OCI-LY7 (cell line): ENCODE measurements around the gene SLC25A30. TPM values are rescaled to one million over a fixed set of nuclear protein-coding genes. Genes with fewer than 3 reads are reported as not detected.

ENCODE experiments used
- BruUV-seq: library from RNA; stranded (reverse); fragments of 400-500 nt; replicated peaks from 2 replicates; lab custom pipeline; 2021; lab: Mats Ljungman, UMichigan
- CTCF ChIA-PET: fragments of 300-600 bp; sonication (Branson Sonifier 250); formaldehyde crosslinking; loops from one replicate; lab custom pipeline; 2022; ENCODE audit warnings: antibody characterized with exemption; ENCODE audit not compliant: unreplicated experiment; lab: Charles Lee
- POLR2A ChIA-PET: fragments of 300-600 bp; sonication (Branson Sonifier 250); formaldehyde crosslinking; loops from one replicate; lab custom pipeline; 2022; ENCODE audit warnings: antibody characterized with exemption; lab: Charles Lee
- DNase-seq: peaks from one replicate; pipeline ENCODE4 v3.0.0-alpha.2; 2015; ENCODE audit warnings: low spot score
- H2AFZ ChIP-seq: fragments of 200-600 bp; sonication (generic), shearing (Covaris generic); 2 replicates; pipeline ENCODE4 v1.6.1; 2014; ENCODE audit warnings: mild to moderate bottlenecking, antibody characterized with exemption, low read length, moderate library complexity
- H3K27ac ChIP-seq: fragments of 200-600 bp; sonication (generic); 2 replicates; pipeline ENCODE4 v1.5.1; 2014; ENCODE audit warnings: mixed run types, low read depth, mild to moderate bottlenecking, moderate library complexity, low read length, inconsistent platforms; ENCODE audit not compliant: poor library complexity, severe bottlenecking
- H3K36me3 ChIP-seq: fragments of 200-600 bp; sonication (generic); 2 replicates; pipeline ENCODE4 v1.6.1; 2014; ENCODE audit warnings: mild to moderate bottlenecking, antibody characterized with exemption, low read length, moderate library complexity, mixed read lengths; ENCODE audit not compliant: insufficient read depth
- H3K4me1 ChIP-seq: fragments of 200-600 bp; sonication (generic); 2 replicates; pipeline ENCODE4 v1.5.1; 2014; ENCODE audit warnings: mild to moderate bottlenecking, low read length; ENCODE audit not compliant: insufficient read depth, poor library complexity, severe bottlenecking
- H3K4me2 ChIP-seq: fragments of 200-600 bp; sonication (generic); 2 replicates; pipeline ENCODE4 v1.6.1; 2014; ENCODE audit warnings: mild to moderate bottlenecking, low read length
- H3K4me3 ChIP-seq: fragments of 200-600 bp; sonication (generic); 2 replicates; pipeline ENCODE4 v1.5.1; 2014; ENCODE audit warnings: mild to moderate bottlenecking, low read depth, low read length; ENCODE audit not compliant: poor library complexity, severe bottlenecking
- H3K79me2 ChIP-seq: fragments of 200-600 bp; sonication (generic); 2 replicates; pipeline ENCODE4 v1.6.1; 2016; ENCODE audit warnings: low read depth, mild to moderate bottlenecking, low read length, moderate library complexity, mixed read lengths; ENCODE audit not compliant: insufficient read depth
- H3K9me2 ChIP-seq: fragments of 200-600 bp; sonication (generic); 2 replicates; pipeline ENCODE4 v1.6.1; 2016; ENCODE audit warnings: mild to moderate bottlenecking, low read length, mixed read lengths; ENCODE audit not compliant: insufficient read depth
- H3K9me3 ChIP-seq: fragments of 200-600 bp; sonication (generic); 2 replicates; pipeline ENCODE4 v1.6.1; 2014; ENCODE audit warnings: mild to moderate bottlenecking, mixed run types, low read length, mixed read lengths
- H4K20me1 ChIP-seq: fragments of 200-600 bp; sonication (generic); 2 replicates; pipeline ENCODE4 v1.6.1; 2014; ENCODE audit warnings: mild to moderate bottlenecking, antibody characterized with exemption, low read length, moderate library complexity, mixed read lengths; ENCODE audit not compliant: insufficient read depth
- EZH2phosphoT487 ChIP-seq: fragments of 200-600 bp; sonication (generic); IDR thresholded peaks from 2 replicates; pipeline ENCODE4 v1.6.1; 2018; ENCODE audit warnings: low read depth, borderline replicate concordance, mild to moderate bottlenecking, mixed run types, antibody characterized with exemption, low read length, moderate library complexity, mixed read lengths
- intact Hi-C: fragments of 100-400 bp; cut with micrococcal nuclease; formaldehyde crosslinking; loops from one replicate; pipeline ENCODE4 v1.10.0; 2022; ENCODE audit not compliant: unreplicated experiment
- total RNA-seq, 2 experiments: library from RNA; depleted of rRNA in 1 of 2; stranded (reverse); fragments of >200 nt in 1 of 2; shearing (Covaris generic) in 1 of 2; gene quantifications; 2 replicates each; pipeline ENCODE4 v1.2.3, GENCODE V29; 2014 to 2022
- TF ChIP-seq, protein P1 (sequence below): fragments of 200-600 bp; sonication (generic); conservative IDR thresholded peaks from 2 replicates; pipeline ENCODE4 v1.5.1; 2014; ENCODE audit warnings: mild to moderate bottlenecking, antibody characterized with exemption, low read length, moderate library complexity, mixed read lengths

SLC25A30 gene
- total RNA-seq, 2 experiments from 2014 or later, result 0.78 to 1.5 TPM

DNA sequence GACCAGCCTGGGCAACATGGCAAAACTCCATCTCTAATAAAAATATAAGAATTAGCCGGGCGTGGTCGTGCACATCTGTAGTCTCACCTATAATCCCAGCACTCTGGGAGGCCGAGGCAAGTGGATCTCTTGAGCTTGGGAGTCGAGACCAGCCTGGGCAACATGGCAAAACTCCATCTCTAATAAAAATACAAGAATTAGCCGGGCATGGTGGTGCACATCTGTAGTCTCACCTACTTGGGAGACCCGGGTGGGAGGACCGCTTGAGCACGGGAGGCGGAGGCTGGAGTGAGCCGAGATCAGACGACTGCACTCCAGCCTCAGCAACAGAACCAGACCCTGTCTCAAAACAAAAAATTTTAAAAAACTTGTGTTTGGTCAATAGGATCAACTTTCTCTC lies 7.7 kb downstream of the SLC25A30 start:
- POLR2A ChIA-PET, result interaction anchor here (0.5 to 0.7 kb wide), 4 partner anchors 69 to 321 kb away, joined by 3 to 5 read pairs (median 3); partner anchors contain the start of gene TPT1
- H3K4me3 ChIP-seq, result no peak overlapping the region
- H3K36me3 ChIP-seq, result no peaks in the 10 kb centered on the region
- no peak overlapping the region for H3K4me2 ChIP-seq
- no peaks in the 10 kb centered on the region for H4K20me1 ChIP-seq
- CTCF ChIA-PET, result interaction anchor here (0.5 kb wide), 1 partner anchor 1356 kb away, joined by 7 read pairs; no protein-coding TSS in a partner anchor
- no peaks in the 10 kb centered on the region for H3K9me2 ChIP-seq
- H3K79me2 ChIP-seq, result no peaks in the 10 kb centered on the region
- H3K4me1 ChIP-seq, result no peaks in the 10 kb centered on the region
- intact Hi-C loops, result no loop called here
- H2AFZ ChIP-seq, result no peak overlapping the region
- DNase-seq, result no peak
- H3K27ac ChIP-seq, result no peak overlapping the region
- TF ChIP-seq EZH2phosphoT487, result no peak
- TF ChIP-seq, protein P1, sequence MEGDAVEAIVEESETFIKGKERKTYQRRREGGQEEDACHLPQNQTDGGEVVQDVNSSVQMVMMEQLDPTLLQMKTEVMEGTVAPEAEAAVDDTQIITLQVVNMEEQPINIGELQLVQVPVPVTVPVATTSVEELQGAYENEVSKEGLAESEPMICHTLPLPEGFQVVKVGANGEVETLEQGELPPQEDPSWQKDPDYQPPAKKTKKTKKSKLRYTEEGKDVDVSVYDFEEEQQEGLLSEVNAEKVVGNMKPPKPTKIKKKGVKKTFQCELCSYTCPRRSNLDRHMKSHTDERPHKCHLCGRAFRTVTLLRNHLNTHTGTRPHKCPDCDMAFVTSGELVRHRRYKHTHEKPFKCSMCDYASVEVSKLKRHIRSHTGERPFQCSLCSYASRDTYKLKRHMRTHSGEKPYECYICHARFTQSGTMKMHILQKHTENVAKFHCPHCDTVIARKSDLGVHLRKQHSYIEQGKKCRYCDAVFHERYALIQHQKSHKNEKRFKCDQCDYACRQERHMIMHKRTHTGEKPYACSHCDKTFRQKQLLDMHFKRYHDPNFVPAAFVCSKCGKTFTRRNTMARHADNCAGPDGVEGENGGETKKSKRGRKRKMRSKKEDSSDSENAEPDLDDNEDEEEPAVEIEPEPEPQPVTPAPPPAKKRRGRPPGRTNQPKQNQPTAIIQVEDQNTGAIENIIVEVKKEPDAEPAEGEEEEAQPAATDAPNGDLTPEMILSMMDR, result no peak
- no TSS peak for BruUV-seq
- H3K9me3 ChIP-seq, result no peaks in the 10 kb centered on the region

DNA sequence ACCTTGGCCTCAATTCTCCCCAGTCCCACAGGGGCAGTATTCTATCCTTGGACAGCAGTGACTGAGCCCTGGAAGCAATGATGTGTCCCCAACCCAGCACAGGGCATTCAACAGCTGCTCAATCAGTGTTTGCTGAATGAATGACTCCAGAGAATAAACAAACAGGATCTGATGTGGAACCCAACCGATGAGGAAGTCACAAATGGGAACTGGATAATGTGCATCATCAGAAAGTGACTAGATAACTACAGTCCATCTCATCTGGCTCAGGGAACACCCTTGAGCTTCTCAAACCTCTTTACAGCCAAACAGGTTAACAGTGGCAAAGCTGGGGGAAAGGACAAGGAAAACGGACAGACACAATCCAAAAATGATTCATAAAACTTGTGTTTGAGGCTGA lies 8.2 kb downstream of the SLC25A30 start:
- Histone ChIP-seq H3K27ac (no peak overlapping the region), H3K4me3 (no peak overlapping the region), H2AFZ (no peak overlapping the region), H3K79me2 (no peaks in the 10 kb centered on the region), H3K36me3 (no peaks in the 10 kb centered on the region), H3K9me2 (no peaks in the 10 kb centered on the region), H4K20me1 (no peaks in the 10 kb centered on the region), H3K4me2 (no peak overlapping the region), H3K4me1 (no peaks in the 10 kb centered on the region), H3K9me3 (no peaks in the 10 kb centered on the region)
- TF ChIP-seq, protein P1, result no peak
- TF ChIP-seq EZH2phosphoT487, result no peak
- ChIA-PET POLR2A (interaction anchor here (0.7 kb wide), 3 partner anchors 69 to 322 kb away, joined by 3 to 5 read pairs (median 3); partner anchors contain the start of gene TPT1), CTCF (interaction anchor here (0.5 kb wide), 1 partner anchor 1357 kb away, joined by 7 read pairs; no protein-coding TSS in a partner anchor)
- no TSS peak for BruUV-seq
- intact Hi-C loops, result no loop called here
- DNase-seq, result no peak

DNA sequence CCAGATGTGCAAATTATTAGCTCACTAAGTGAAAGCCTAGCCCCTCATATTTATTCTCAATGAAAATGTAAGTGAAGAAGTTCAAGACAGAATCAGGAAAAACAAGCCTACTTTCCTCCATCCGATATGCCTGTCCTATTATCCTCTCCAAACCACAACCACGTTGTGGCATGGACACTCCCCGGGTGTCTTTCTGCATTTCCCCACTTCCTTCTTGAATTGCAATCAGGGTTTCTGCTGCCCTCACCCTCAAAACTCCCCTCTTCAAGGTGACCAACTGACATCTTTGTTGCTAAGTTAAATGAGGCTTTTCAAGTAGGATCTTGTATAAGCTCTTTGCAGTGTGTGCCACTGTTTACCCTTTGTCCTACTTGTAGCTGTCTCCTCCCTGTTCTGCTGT lies 11.8 kb downstream of the SLC25A30 start:
- intact Hi-C loops, result no loop called here
- no peaks in the 10 kb centered on the region for H3K4me1 ChIP-seq
- H3K27ac ChIP-seq, result no peak overlapping the region
- no peaks in the 10 kb centered on the region for H4K20me1 ChIP-seq
- no TSS peak for BruUV-seq
- H3K4me2 ChIP-seq, result no peak overlapping the region
- no peaks in the 10 kb centered on the region for H3K79me2 ChIP-seq
- no peak overlapping the region for H3K4me3 ChIP-seq
- H2AFZ ChIP-seq, result no peak overlapping the region
- no peak for DNase-seq
- H3K9me3 ChIP-seq, result no peaks in the 10 kb centered on the region
- TF ChIP-seq, protein P1, result no peak
- no peak for TF ChIP-seq EZH2phosphoT487
- CTCF ChIA-PET, result no interaction called here
- no peaks in the 10 kb centered on the region for H3K36me3 ChIP-seq
- no peaks in the 10 kb centered on the region for H3K9me2 ChIP-seq
- POLR2A ChIA-PET, result interaction anchor here (1.0 kb wide), 1 partner anchor 10 kb away, joined by 3 read pairs; no protein-coding TSS in a partner anchor
